NCI-H2227 (cell line): ENCODE data around the gene LENG9.
"Not testable (repeated sequence)": the region's sequence is repeated elsewhere in the genome, so short reads cannot be mapped to it uniquely, and the experiment has no call there.

Experiments used
- DNase-seq: peaks from one replicate; lab custom pipeline; 2025; ENCODE audit not compliant: unreplicated experiment; lab: John Stamatoyannopoulos, UW

LENG9 gene

DNA sequence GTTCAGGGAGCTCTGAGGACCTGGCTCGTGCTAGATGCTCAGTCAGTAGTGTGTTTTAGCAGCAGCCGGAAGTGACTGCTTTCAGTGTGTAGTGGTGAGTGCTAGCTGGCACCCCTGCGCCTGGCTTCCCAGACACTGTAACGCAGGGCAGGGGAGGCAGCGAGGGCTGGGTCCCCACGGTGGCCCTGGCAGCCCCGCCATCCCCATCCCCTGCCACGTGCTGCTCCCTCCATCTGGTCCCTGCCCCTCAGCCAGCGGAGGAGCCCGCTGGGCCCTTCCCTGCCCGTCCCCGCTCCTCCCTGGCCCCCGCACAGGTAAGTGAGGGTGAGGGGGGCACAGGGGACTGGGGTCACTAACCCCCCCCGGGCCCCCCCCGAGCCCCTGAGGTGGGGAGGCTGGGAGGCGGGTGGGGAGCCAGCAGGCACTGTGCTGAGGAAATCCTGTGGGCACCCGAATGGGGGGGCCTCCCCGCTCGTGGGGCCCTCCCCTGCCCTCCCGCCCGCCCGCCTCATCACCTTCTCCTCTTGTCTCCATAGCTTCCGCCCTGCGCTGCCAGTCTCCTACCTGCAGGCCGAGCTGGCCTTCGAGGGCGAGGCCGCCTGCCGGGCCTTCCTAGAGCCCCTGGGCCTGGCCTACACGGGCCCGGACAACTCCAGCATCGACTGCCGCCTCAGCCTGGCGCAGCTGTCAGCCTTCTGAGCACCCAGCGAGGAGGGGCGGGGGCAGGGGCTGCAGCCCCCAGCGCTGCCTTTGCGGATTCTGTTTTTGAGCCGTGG lies 3.2 kb downstream of the LENG9 start:
- DNase-seq, result no peak

DNA sequence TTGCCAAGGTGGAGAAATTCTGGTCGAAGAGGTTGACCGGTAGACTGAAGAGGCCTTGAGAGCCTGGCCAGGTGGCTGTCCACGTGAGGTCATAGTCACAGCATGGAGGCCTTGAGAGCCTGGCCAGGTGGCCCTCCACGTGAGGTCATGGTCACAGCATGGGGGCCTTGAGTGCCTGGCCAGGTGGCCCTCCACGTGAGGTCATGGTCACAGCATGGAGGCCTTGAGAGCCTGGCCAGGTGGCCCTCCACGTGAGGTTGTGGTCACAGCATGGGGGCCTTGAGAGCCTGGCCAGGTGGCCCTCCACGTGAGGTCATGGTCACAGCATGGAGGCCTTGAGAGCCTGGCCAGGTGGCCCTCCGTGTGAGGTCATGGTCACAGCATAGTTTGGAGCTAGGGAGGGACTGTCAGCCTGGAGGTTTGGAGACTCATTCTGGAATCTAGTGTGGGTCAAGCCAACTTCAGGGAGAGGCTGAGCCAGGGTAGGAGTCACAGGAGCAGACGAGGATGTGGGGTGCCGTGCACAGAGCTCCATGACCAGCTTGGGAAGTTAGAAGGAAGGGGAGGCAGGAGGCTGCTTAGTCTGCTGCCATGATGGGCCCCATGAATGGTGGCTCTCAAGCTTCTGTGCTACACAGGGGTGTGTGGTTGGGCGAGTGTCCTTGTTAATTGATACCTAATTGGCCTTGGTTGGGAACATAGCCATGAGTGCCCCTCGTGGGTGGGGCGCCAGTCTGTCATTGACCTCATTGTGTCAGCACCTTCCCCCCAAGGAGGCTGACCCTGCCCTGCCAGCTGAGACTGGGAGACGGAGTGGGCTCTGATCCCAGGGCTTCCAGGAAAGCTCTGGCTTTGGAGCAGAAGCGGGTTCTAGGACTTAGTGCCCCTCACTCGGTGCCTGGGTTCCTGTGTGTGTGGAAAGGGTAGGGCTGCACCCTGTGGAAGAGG lies 4.0 kb downstream of the LENG9 start:
- DNase-seq, result no peak

DNA sequence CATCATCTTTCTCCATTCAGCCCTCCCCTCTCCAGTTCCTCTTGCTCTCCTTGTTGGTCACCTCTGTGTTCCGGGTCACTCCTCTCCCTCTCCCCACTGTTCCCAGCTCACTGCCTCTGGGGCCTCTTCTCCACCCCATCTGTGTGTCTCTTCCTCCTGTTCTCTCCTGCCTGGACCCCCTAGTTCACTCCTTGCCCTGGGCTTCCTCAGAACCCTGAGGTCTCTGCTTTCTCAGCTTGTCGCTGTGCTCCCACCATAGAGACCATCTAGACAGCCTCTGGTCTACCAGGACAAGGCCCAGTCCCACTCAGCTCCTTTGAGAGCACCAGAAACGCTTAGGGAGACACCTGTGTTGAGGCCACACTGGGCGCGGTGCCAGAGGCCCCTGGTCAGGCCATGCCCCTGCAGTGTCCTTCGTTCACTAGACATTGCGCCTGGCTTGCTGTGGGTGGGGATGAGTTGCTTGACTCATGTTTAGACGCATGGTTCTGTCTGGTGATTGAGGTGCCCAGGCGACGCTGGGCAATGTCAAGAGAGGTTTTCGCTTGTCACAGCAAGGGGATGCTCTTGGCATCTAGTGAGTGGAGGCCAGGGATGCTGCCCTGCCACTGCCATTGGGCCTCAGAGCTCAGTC lies 4.8 kb downstream of the LENG9 start:
- DNase-seq, result no peak

DNA sequence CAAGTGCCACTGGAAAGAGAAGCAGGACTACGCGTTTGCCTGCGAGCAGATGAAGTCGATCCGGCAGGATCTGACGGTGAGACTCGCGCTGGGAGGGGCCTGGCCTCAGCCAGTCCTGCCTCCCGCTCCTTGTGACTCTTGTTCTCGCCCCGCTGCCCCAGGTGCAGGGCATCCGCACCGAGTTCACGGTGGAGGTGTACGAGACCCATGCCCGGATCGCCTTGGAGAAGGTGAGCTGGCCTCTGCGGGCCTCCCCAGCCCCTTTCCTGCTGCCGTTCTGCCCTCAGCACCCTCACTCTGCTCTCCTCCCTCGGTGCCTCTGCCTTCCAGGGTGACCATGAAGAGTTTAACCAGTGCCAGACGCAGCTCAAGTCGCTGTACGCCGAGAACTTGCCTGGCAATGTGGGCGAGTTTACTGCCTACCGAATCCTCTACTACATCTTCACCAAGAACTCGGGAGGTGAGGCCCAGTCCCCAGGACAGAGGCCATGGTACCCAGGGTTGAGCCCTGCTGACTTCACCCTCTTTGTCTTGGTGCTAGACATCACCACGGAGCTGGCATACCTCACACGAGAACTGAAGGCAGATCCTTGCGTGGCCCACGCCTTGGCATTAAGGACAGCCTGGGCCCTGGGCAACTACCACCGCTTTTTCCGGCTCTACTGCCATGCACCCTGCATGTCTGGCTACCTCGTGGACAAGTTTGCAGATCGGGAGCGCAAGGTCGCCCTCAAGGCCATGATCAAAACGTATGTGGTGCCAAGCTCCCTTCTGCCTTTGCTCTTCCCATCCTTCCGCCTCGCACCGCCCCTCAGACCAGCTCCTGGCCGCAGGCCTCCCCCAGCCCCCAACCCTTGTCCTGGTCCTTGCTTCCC lies 5.6 kb downstream of the LENG9 start:
- no peak for DNase-seq

DNA sequence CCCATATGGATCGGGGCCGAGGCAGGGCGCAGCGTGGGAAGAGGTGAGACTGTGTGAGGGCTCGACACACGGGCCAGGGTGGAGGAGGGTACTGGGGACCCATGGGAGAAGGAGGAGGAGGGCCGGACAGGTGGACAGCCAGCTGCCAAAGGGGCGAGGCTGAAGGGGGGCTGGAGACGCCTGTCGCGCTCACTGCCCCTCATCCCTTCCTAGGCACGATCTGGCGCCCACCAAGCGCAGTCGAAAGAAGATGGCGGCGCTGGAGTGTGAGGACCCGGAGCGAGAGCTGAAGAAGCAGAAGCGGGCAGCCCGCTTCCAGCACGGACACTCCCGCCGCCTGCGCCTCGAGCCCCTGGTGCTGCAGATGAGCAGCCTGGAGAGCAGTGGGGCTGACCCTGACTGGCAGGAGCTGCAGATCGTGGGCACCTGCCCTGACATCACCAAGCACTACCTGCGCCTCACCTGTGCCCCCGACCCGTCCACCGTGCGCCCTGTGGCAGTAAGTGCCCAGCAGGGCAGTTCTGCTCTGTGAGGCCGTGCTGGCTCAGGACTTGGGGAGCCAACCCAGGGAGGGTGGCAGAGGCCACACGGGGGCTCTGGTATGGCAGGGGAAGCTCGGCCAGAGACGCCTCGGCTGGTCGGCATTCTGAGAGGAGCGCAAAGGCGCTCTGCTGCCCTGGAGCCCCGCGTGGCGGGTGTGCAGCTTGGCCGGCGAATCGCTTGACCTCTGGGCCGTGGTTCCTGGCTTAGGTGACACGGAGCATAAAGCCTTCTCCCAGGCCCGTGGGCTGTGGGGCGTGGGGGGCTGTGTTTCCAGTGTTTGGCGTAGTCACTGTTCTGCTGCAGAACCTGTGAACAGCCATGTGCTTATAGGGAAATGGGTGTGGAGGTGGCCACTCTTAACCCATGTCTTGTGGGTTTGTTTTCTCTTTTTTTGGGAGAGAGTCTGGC lies 6.9 kb downstream of the LENG9 start:
- no peak for DNase-seq

DNA sequence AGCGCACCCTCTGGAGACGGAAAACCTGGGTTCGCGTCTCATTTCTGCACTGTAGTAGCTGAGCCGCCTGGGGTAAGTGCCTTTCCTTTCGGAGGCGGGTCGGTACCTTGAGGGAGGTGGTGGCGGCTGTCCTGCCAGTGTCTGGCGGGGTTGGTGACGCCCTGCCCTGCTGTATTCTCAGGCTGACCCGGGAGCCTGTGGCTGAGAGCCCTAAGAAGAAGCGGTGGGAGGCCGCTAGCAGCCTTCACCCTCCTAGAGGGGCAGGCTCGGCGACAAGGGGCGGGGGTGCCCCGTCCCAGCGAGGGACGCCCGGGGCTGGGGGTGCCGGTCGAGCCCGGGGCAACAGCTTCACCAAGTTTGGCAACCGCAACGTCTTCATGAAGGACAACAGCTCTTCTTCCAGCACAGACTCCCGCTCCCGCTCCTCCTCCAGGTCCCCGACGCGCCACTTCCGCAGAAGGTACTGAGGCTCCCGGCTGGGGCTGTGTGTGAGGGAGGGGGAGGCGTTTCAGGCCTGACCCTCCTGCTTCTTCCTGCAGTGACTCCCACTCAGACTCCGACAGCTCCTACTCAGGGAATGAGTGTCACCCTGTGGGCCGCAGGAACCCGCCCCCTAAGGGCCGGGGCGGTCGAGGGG lies 7.7 kb downstream of the LENG9 start:
- no peak for DNase-seq

DNA sequence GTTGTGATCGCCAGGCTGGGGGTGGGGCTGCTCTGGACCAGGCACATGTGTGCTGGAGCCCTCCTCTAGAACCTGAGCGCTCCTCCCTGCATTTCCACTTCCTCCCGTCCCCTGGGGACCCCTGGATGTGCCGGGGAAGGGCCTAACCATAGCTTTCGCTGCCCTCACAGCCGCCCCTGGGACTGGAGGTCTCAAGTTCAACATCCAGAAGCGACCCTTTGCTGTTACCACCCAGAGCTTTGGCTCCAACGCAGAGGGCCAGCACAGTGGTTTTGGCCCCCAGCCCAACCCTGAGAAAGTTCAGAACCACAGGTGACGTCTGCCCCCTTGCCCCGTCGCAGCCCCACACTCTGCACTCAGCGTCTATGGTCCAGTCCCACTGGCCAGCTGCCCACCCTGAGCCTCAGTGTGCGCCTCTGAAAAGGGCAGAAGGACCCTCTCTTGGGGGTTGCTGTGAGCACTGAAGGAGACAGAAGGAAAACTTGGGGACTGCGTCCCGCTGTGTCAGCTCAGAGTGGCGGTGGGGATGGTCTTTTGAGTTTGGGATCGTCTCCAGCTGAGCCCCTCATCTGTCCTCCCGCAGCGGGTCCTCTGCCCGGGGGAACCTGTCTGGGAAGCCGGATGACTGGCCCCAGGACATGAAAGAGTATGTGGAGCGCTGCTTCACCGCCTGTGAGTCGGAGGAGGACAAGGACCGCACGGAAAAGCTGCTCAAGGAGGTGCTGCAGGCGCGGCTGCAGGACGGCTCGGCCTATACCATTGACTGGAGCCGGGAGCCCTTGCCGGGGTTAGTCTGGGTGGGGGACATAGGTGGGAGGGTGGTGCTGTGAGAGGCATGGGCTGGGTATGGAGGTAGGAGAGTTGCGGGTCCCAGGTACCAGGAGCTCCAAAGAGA lies 8.6 kb downstream of the LENG9 start:
- no peak for DNase-seq

DNA sequence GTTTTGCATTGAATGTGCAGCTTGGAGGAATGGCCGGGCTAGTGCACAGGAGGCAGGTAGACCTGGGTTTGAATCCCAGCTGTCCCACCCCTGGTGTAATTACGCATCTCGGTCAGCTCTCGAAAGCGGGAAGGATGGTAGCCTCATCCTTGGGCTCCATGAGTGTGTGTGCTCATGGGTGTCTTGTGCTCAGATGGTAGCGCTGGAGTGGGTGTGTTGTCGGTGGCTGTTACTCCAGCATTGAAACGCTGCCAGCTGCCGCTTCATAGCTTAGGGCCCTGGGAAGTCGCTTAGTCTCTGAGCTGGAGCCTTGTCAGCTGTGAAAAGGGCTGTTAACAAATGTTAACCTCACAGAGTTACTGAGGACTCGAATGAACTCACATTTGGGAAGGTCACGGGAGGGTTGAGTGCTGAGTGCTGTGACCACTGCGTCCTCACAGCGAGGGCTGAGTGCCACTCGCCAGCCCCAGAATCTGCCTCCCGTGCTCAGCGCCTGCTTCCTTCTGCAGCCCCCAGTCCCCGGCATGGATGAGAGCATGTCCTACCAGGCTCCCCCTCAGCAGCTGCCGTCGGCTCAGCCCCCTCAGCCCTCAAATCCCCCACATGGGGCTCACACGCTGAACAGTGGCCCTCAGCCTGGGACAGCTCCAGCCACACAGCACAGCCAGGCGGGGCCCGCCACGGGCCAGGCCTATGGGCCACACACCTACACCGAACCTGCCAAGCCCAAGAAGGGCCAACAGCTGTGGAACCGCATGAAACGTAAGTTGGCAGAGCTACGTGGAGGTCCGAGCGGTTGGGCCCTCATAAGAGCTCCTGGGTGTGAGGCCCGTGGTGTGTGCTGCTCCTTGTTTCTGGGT lies 9.4 kb downstream of the LENG9 start:
- no peak for DNase-seq

DNA sequence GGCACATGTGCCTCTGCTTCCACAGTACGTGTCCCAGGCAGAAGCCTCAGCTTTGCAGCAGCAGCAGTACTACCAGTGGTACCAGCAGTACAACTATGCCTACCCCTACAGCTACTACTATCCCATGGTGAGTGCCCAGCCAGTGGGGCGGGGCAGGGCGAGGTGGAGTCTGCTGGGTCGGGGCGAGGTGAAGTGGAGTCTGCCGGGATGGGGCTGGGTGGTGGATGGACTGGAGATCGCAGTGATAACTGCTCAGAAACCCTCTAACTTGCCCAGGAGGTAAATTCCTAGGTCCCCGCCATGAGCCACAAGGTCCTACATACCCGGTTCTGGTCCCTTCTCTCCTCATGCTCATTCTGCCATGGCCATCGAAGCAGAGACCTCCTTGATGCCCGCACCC lies 11.0 kb downstream of the LENG9 start:
- DNase-seq, result no peak

DNA sequence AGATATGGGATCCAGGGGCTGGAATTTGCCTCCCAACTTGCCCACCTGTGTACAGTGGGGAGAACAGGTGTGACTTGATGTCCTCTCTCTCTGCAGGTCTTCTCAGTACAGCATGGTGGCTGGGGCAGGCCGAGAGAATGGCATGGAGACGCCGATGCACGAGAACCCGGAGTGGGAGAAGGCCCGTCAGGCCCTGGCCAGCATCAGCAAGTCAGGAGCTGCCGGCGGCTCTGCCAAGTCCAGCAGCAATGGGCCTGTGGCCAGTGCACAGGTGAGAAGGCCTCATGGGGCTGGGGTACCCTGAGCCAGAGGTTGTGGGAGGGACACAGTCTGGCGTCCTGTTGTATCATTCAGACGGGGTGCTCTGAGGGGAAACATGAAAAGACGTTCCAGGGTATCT lies 11.6 kb downstream of the LENG9 start:
- no peak for DNase-seq

DNA sequence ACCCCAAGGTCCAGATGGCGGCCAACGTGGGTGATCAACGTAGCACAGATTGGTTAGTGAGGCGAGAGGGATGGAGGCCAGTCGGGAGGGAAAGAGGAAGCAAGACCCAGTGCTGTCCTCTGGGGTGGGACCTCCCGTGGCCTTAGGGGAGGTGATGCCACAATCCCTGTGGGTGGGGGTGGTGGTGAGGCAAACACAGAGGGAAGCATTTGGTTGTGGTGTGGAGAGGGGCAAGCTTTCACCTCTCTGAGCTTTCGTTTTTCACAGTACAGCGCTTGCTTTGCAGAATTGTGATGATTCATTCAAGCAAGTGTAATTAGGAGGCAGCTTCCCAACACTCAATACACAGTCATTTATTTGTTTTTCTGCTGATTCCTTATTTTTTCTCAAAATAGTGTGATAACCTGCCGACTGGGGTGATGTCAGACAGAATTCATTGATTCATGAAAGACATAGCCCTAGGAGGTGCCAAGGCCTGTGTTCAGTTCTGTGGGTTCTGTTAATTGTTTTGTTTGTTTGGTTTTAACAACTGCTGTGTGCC lies 12.2 kb downstream of the LENG9 start:
- no peak for DNase-seq

DNA sequence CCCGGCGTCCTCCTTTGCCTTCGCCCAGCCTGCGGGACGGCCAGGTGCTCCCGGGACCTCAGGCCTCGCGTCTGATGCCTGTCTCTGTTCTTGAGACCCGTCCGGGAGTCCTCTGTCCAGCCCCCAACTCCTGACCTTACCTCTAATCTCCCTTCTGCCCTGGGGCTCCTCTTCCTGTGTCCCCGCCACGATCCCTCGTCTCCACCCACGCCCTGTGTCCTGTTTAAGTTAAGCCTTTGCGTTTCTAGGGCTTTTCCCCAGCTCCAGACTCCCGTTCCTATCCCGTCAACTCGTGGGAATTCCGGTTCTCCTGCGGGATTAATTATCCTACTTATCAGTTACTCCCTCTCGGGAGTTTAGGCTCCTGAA lies 13.9 kb downstream of the LENG9 start:
- no peak for DNase-seq

DNA sequence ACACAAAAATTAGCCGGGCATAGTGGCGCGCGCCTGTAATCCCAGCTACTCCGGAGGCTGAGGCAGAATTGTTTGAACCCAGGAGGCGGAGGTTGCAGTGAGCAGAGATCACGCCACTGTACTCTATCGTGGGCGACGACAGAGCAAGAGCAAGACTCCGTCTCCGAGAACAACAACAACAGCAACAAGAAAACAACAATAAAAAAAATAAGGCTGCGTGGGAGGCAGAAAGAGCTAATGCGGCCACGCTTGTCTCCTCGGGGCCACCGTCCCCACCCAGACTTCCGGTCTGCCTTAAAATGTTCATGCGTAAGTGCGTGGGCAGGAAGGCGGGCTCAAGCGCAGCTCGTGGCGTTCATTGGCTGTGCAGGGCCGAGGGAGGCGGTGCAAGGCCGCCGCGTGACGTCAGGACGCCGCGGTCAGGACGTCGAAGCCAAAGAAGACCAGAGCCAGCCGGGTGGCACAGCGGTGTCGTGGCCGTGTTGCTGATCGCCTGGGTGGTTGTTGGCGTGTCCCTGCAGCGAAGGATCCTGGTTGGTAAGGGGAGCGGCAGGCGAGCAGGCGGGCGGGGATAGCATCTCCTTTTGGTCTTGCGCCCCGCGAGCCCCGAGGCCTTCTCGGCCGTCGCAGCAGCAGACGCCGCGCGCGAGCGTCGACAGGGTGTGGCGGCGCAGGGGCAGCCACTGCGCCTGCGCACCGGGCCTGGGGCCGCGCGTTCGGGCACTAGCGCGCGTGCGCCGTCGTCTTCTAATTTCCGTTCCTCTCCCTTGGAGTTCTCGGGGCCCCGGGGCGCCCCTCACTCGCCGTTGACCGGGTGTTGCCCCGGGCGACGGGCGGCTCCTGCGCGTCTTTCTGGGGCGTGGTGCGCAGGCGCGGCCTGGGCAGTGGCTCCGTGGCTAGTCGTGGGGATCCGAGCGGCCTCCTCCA lies 14.5 kb downstream of the LENG9 start, which contains the start of gene LENG8:
Gene LENG8 (plus strand): TSS at position 426 of the 927 bp plus-strand sequence. CDS start 2,146 bp downstream, outside the sequence.
- DNase-seq, result peak; percentile 100

DNA sequence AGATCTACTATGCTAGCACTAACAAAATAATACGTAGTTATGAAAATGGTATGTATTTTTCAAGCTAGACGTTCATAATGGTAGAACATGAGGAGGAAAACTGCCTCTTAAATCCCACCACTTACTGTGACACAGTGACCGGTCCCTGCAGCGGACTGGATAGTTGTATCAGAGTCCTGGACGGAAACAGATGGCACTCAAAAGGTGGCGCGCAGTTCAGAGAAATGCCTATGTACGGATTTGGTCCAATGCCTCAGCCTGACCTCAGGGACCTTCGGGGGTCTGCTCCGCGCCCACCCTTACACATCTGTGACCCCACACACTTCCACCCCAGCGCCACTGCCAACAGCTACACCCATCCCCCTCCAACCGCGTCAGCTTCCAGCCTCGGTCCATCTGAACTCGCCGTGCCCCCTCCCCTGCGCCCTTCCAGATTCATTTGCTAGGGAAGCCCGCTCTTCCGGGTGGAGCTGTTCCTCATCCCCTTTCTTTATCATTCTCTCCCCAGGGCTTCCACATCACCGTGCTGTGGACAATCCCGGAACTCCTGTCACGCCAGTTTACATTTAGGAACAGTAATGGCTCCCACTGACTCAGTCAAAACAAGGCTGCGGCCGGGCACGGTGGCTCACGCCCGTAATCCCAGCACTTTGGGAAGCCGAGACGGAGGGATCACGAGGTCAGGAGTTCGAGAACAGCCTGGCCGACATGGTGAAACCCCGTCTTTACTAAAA lies 15.4 kb downstream of the LENG9 start:
- DNase-seq, result peak; percentile 78

DNA sequence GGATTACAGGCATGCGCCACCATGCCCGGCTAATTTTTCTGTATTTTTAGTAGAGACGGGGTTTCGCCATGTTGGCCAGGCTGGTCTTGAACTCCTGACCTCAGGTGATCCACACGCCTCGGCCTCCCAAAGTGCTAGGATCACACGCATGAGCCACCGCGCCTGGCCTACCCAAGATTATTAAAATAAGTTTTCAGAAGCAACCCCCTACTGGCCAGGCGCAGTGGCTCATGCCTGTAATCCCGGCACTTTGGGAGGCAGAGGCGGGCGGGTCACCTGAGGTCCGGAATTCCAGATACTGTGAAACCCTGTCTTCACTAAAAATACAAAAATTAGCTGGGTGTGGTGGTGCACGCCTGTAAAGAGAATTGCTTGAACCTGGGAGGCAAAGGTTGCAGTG lies 17.2 kb downstream of the LENG9 start:
- not testable (repeated sequence) for DNase-seq
